Activated CD4-positive, alpha-beta T cell treated with anti-CD3 and anti-CD28 coated beads, Interleukin-10, Interleukin-2, amounts not matched to agents 100 ng/mL and 50 ng/mL, durations not matched to agents 16 hours and 8 hours (primary cell): ENCODE results near the gene YKT6.

Source experiments
- DNase-seq: peaks from one replicate; pipeline ENCODE4 v3.0.0-alpha.2; 2020

Gene YKT6

GRCh38 chr7:44263326-44264082 lies 62.7 kb downstream of the YKT6 start:
- no peak for DNase-seq
